Omental fat pad (tissue), 4 donors: ENCODE results near the gene SLC38A10. TPM values are rescaled to one million over a fixed set of nuclear protein-coding genes. Genes with fewer than 3 reads are reported as not detected.
"Not testable (repeated sequence)": the region's sequence is repeated elsewhere in the genome, so short reads cannot be mapped to it uniquely, and the experiment has no call there.

Experiments used
- ATAC-seq: fragments of 150-250 bp; one replicate; pipeline ENCODE4 v1.9.1; 2016; ENCODE audit warnings: mild to moderate bottlenecking, moderate library complexity; ENCODE audit not compliant: low FRiP score
- DNase-seq: peaks from one replicate; pipeline ENCODE4 v3.0.0-alpha.2; 2019; ENCODE audit warnings: low spot score
- total RNA-seq, 4 donors: library from RNA; depleted of rRNA; stranded (reverse); fragments of >200 nt; gene quantifications; one replicate each; pipeline ENCODE4 v1.1.0, GENCODE V29; 2016
- TF ChIP-seq, protein P1 (sequence below), 3 donors: fragments of 450-650 bp; IDR thresholded peaks; one replicate each; pipeline ENCODE4 v1.5.1; 2016 to 2017; ENCODE audit warnings: antibody characterized with exemption in 3 of 3, mild to moderate bottlenecking in 3 of 3, moderate library complexity in 2 of 3

The SLC38A10 gene
- total RNA-seq, 4 donors from 2014 or later = 61.2 to 126 (median 75.6) TPM

GRCh38 chr17:81310949-81311550 lies 15.9 kb upstream of the SLC38A10 start:
- DNase-seq = no peak
- TF ChIP-seq, protein P1, sequence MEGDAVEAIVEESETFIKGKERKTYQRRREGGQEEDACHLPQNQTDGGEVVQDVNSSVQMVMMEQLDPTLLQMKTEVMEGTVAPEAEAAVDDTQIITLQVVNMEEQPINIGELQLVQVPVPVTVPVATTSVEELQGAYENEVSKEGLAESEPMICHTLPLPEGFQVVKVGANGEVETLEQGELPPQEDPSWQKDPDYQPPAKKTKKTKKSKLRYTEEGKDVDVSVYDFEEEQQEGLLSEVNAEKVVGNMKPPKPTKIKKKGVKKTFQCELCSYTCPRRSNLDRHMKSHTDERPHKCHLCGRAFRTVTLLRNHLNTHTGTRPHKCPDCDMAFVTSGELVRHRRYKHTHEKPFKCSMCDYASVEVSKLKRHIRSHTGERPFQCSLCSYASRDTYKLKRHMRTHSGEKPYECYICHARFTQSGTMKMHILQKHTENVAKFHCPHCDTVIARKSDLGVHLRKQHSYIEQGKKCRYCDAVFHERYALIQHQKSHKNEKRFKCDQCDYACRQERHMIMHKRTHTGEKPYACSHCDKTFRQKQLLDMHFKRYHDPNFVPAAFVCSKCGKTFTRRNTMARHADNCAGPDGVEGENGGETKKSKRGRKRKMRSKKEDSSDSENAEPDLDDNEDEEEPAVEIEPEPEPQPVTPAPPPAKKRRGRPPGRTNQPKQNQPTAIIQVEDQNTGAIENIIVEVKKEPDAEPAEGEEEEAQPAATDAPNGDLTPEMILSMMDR (IDR thresholded peaks at IDR 0.05) = no peak
- ATAC-seq = no peak

- ATAC-seq (no peak), DNase-seq (no peak)
- TF ChIP-seq, protein P1 (IDR thresholded peaks at IDR 0.05) = no peak
Observed at GRCh38 chr17:81309859-81310839, 15.0 kb upstream of the SLC38A10 start.

GRCh38 chr17:81309140-81309858 lies 14.2 kb upstream of the SLC38A10 start:
- ATAC-seq = peak; percentile 58
- TF ChIP-seq, protein P1 (IDR thresholded peaks at IDR 0.05) = peak in 1 of 3 donors; percentile 19
- DNase-seq = peak; percentile 74

GRCh38 chr17:81308784-81309139 lies 13.7 kb upstream of the SLC38A10 start:
- not testable (repeated sequence) for DNase-seq, ATAC-seq

DNA sequence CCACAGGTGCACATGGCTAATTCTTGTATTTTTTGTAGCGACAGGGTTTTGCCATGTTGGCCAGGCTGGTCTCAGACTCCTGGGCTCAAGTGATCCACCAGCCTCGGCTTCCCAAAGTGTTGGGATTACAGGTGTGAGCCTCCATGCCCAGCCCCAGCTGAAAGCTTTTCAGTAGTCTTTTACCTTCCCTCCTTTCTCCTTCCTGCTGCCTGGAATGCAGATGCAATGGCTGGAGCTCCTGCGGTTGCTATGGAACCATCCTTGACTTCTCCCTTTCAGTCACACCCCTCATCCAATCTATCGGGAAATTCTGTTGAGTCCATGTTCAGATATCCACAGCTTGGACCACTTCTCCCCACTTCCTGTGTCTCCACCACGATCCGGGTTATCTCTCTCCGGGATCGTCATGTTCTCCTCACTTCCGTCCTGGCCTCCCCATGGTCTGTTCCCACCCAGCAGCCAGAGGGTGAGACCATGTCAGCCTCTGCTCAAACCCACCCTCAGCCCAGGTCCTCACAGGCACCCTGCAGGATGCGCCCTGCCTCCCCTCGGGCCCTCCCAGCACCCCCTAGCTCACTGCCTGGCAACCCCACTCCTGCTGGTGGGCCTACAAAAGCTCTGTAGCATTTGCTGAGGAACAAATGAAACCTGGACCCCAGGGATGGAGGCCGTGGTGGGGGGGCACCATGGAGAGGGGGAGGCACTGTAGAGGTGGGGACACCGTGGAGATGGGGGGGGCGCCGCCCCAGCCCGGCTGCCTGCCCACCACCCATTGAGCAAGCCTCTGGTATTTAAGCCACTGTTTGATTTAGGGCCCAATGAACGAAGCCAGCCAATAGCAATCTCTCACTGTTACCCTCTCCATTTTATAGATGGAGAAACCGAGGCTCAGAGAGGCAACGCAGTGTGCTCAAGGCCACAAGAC lies 12.8 kb upstream of the SLC38A10 start:
- ATAC-seq (no peak), DNase-seq (no peak)
- TF ChIP-seq, protein P1 (IDR thresholded peaks at IDR 0.05) = no peak

GRCh38 chr17:81306898-81307510 lies 11.9 kb upstream of the SLC38A10 start:
- ATAC-seq (no peak), DNase-seq (no peak)
- TF ChIP-seq, protein P1 (IDR thresholded peaks at IDR 0.05) = no peak
